GM12801 (cell line): ENCODE results near the gene HHAT.

Experiments
- TF ChIP-seq, protein P1 (sequence below): IDR thresholded peaks from one replicate; pipeline ENCODE4 v1.5.1; 2011; ENCODE audit warnings: control low read depth; ENCODE audit not compliant: insufficient read length; ENCODE audit errors: extremely low read depth

HHAT gene

DNA sequence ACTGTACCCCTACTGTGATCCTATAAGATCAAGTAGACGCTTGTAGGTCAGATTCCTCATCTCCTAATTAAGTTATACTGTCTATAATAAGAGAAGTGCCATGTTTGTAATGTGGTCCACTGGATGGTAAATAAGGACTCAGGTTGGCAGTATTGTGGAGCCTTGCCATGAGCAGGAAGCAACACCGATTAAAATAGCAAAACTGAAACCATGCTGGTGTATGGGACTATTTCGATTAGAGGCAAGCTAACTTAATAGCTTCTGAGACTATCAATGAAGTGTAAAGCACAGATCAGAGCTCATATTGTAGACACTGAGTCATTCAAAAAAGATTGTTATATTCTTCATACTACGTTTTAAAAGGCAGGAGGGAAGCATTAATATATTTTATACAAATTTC, 348.8 kb downstream of the HHAT start:
- TF ChIP-seq, protein P1, sequence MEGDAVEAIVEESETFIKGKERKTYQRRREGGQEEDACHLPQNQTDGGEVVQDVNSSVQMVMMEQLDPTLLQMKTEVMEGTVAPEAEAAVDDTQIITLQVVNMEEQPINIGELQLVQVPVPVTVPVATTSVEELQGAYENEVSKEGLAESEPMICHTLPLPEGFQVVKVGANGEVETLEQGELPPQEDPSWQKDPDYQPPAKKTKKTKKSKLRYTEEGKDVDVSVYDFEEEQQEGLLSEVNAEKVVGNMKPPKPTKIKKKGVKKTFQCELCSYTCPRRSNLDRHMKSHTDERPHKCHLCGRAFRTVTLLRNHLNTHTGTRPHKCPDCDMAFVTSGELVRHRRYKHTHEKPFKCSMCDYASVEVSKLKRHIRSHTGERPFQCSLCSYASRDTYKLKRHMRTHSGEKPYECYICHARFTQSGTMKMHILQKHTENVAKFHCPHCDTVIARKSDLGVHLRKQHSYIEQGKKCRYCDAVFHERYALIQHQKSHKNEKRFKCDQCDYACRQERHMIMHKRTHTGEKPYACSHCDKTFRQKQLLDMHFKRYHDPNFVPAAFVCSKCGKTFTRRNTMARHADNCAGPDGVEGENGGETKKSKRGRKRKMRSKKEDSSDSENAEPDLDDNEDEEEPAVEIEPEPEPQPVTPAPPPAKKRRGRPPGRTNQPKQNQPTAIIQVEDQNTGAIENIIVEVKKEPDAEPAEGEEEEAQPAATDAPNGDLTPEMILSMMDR: no peak

DNA sequence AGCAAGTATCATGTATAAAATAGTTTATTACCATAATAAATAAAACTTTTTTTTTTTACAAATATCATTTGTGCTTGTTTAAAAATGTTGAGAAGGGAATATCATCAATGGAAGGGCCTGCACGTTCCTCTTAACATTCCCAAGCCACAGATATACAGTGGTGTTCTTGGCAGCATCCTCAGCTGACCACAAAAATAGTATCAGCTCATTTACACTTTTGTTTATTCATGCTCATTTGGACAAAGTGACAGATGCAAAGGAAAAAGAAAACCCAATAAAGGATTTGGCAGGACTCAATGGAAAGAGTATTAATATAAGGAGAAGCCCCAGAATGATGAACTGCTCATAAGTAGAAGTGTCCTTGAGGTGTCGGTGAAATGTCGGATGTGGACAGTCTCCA, 349.6 kb downstream of the HHAT start:
- TF ChIP-seq, protein P1: no peak

DNA sequence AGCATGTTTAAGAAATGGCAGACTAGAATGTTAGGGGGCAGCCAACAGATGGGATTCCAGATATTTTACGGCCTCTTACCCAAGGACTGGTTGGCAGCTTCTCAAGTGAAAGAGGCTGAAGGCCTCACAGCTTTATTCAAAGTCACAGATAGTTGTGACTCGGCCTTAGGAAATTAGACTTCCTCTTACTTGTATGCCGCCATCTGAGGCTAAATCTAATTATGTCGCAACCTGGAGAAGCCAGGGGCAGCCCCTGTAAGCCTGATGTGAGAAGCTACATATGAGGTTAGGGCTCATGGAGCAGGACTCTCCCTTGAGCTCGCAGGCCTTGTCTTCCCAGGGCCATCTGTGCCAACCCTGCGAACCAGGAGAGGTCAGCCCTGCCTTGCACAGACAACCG, 352.5 kb downstream of the HHAT start:
- TF ChIP-seq, protein P1: no peak

DNA sequence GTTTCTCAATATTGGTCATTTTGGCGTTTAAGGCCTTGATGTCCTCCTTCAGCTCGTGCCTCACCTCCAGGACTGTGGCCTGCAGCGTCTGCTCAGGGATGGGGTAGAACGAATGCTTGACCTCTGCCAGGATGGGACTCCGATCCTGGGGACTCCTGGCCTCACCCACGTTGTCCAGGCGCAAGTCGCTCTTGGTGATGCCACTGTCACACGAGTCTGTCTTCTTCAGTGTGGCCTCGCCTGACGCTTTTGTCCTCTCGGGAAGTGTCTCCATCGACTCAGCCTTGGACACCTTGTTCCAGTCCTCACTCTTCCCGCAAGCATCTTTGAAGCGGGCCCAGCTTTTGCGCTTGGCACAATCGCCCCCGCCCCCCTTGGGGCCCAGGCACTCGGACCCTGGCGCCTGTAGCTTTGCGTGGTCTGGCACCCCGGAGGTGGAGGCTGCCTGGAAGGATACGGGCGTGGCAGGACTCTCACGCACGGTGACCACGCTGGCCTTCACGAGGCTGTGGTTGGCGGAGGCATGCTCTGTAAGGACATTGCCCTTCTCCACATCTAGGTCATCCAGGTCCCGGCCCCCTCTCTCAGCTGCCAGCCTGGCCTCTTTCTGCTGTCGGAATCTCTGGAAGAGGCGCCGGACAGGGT, 354.8 kb downstream of the HHAT start:
- TF ChIP-seq, protein P1: no peak

DNA sequence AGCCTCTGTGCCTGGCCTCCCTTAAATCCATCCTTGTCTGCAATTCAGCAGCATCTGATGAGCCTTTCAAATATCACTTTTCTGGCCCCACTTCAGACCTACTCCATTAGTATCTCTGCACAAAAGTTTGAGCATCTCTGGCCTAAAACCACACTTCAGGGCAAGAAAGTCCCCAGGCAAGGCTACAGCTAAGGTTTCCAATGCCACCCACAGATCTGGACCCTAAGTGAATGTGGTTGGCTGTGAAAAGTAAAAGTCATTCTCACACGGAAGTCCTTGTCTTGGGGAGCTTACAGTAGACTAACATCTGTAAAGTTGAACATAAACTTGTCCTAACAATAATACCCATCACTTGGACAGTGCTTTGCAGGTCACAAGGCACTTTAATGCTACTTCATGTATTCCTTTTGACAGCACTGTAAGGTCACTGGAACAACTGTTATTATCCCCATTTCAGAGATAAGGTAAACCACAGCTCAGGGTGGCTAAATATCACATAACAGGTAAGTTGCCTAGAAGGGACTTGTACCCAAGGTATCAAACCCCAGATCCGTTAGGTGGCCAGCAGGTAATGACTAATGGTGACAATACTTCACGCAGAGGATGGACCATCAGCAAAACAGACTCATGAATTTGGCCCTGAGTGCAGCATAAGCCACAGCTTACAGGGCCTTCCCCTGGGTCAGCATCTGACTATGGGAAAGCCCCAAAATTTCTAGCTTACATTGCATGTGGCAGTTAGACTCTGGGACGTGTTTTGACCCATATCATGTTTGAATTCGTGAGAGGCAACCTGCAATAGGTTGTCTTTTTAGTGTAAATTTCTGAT, 356.0 kb downstream of the HHAT start:
- TF ChIP-seq, protein P1: no peak

DNA sequence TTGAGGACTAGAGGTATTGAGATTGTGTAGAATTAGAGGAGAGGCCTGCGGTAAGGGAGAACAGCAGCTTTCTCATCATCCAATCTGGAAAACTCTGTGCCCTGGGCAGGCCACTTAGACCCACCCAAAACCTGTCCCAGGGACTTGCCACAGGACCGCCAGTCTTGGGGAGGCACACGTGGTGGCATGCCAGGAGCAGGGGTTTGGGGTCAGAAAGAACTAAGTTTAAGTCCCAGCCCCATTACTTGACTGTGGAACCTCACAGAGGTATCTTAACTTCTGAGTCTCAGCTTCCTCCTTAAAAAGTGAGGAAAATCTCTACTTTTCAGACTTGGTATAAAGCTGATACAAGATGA, 356.6 kb downstream of the HHAT start:
- TF ChIP-seq, protein P1: no peak

DNA sequence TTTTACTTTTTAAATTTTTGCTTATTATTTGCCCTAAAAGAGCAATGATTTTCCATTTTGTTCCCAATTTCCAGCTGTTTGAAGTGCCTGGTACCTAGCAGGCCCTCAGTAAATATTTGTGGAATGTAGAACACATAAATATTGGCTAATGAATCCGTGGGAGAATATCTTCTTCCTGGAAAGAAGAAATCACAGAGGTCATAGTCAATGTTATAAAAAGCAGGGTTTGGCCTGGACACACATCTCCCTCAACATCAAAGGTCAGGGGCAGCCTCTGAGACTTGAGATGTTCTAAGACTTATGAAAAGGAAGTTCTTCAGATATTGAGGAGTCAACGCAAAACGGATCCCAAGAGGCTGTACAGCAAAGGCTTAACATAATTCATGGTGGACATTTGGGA, 358.1 kb downstream of the HHAT start:
- TF ChIP-seq, protein P1: no peak
